Nephron (organoid): ENCODE measurements around the gene BMPR1A.

Source experiments
- H3K27ac Mint-ChIP-seq, 3 experiments: 2 replicates each; pipeline ENCODE4 v1.8.0; 2020; ENCODE audit warnings: mixed read lengths in 3 of 3, mild to moderate bottlenecking in 2 of 3, moderate library complexity in 1 of 3
- H3K27me3 Mint-ChIP-seq: 2 replicates; pipeline ENCODE4 v1.8.0; 2021; ENCODE audit warnings: low read depth, mild to moderate bottlenecking, moderate library complexity, mixed read lengths
- H3K36me3 Mint-ChIP-seq: 2 replicates; pipeline ENCODE4 v1.8.0; 2020; ENCODE audit warnings: low read depth, mixed read lengths
- H3K4me1 Mint-ChIP-seq: 2 replicates; pipeline ENCODE4 v1.8.0; 2020; ENCODE audit warnings: mixed read lengths
- H3K4me3 Mint-ChIP-seq, 3 experiments: 2 replicates each; pipeline ENCODE4 v1.8.0; 2020; ENCODE audit warnings: mild to moderate bottlenecking in 3 of 3, mixed read lengths in 3 of 3, moderate library complexity in 2 of 3
- H3K9me3 Mint-ChIP-seq: 2 replicates; pipeline ENCODE4 v1.8.0; 2020; ENCODE audit warnings: mixed read lengths
- TF ChIP-seq, protein P1 (sequence below), 3 experiments: fragments of 200-600 bp; sonication (generic); IDR thresholded peaks; one replicate each; pipeline ENCODE4 v1.5.0; 2021; ENCODE audit warnings: antibody characterized with exemption in 3 of 3; ENCODE audit not compliant: unreplicated experiment in 3 of 3

Gene BMPR1A

DNA sequence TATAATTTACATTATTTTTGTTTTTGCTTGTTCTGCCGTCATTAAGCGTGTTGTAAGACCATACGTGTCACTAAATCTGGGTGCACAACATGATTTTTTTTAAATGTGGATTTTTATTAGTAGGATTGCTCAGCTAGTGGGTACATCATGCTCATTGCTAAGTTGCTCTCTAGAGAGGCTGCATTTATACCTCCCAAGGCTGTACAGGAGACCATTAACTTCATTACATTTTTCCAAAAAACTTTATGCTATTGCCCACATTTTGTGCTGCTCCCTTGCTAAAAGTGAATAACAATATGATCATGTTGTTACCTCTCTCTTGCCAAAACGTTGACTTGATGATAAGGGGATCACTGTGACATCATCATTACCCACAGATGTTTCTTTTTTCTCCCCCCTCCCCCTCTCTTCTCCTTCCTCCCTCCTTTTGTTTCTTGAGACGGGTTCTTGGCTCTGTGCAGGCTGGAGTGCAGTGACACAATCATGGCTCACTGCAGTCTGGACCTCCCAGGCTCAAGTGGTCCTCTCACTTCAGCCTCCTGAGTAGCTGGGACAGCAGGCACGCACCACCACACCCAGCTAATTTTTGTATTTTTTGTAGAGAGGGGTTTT lies 65.1 kb downstream of the BMPR1A start:
- H3K36me3 Mint-ChIP-seq = peaks cover 6% of the 10 kb centered on the region
- peaks cover 24% of the 10 kb centered on the region for H3K4me1 Mint-ChIP-seq
- H3K4me3 Mint-ChIP-seq = no peak overlapping the region
- no peaks in the 10 kb centered on the region for H3K9me3 Mint-ChIP-seq
- no peaks in the 10 kb centered on the region for H3K27me3 Mint-ChIP-seq
- no peak overlapping the region for H3K27ac Mint-ChIP-seq
- TF ChIP-seq, protein P1, sequence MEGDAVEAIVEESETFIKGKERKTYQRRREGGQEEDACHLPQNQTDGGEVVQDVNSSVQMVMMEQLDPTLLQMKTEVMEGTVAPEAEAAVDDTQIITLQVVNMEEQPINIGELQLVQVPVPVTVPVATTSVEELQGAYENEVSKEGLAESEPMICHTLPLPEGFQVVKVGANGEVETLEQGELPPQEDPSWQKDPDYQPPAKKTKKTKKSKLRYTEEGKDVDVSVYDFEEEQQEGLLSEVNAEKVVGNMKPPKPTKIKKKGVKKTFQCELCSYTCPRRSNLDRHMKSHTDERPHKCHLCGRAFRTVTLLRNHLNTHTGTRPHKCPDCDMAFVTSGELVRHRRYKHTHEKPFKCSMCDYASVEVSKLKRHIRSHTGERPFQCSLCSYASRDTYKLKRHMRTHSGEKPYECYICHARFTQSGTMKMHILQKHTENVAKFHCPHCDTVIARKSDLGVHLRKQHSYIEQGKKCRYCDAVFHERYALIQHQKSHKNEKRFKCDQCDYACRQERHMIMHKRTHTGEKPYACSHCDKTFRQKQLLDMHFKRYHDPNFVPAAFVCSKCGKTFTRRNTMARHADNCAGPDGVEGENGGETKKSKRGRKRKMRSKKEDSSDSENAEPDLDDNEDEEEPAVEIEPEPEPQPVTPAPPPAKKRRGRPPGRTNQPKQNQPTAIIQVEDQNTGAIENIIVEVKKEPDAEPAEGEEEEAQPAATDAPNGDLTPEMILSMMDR (IDR thresholded peaks at IDR 0.05; ENCODE audit: unreplicated experiment in 3 of 3) = no peak

DNA sequence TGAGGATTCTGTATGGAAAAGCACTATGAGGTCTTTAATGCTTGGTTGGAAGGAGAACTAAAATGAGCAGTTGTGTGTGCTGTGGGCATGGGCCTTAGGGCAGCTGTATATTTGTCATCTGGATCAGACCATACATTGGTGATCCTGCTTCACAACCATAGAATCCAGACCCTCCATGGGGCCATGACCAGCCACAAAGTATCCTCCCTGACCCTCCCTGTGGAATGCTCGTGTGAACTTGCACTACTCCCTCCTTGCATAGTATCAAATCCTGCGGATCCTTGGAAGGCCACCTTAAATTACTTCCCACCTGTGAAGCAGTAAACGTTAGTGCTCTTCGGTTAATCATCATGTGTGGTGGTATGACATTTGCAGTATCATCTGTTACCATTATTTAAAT lies 67.1 kb downstream of the BMPR1A start:
- Mint-ChIP-seq H3K4me1 (peaks cover 24% of the 10 kb centered on the region), H3K27me3 (no peaks in the 10 kb centered on the region), H3K36me3 (no peaks in the 10 kb centered on the region), H3K4me3 (no peak overlapping the region), H3K9me3 (no peaks in the 10 kb centered on the region), H3K27ac (no peak overlapping the region)
- TF ChIP-seq, protein P1 (IDR thresholded peaks at IDR 0.05; ENCODE audit: unreplicated experiment in 3 of 3) = no peak

DNA sequence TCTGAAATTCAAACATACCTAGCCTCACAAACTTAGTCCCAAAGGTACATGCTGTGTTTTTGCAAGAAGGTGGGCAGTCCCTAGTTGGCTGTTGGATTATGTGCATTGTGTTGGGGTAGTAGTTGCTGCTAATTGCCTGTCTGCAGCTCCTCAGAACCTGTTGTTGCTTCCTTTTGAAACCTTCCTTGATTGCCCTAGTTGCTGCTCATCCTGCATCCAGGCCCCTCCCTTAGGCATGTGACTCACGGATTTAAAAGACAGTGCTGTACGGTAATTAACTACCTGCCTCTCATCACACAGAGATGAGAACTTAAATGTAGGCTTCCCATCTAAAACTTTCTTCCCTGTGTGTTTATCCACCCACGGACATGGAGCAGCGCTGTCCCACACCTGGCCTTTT lies 67.7 kb downstream of the BMPR1A start:
- Mint-ChIP-seq H3K9me3 (no peaks in the 10 kb centered on the region), H3K4me3 (no peak overlapping the region), H3K27me3 (no peaks in the 10 kb centered on the region), H3K36me3 (no peaks in the 10 kb centered on the region), H3K4me1 (peaks cover 24% of the 10 kb centered on the region), H3K27ac (no peak overlapping the region)
- TF ChIP-seq, protein P1 (IDR thresholded peaks at IDR 0.05; ENCODE audit: unreplicated experiment in 3 of 3) = no peak

DNA sequence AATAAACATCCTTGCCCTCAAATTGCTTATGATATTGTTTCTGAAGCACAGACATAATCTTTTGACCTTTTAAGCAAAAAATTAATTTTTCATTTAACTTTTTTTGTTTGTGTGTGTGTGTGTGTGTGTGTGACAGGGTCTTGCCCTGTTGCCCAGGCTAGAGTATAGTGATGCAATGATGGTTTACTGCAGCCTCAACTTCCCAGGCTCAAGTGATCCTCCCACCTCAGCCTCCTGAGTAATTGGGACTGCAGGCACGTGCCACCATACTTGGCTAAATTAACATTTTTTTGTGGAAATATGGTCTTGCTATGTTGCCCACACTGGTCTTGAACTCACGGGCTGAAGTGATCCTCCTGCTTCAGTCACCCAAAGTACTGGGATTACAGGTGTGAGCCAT lies 68.9 kb downstream of the BMPR1A start:
- Mint-ChIP-seq H3K27ac (no peak overlapping the region), H3K9me3 (no peaks in the 10 kb centered on the region), H3K36me3 (no peaks in the 10 kb centered on the region), H3K4me1 (peaks cover 31% of the 10 kb centered on the region), H3K4me3 (no peak overlapping the region), H3K27me3 (no peaks in the 10 kb centered on the region)
- TF ChIP-seq, protein P1 (IDR thresholded peaks at IDR 0.05; ENCODE audit: unreplicated experiment in 3 of 3) = no peak

- no peak overlapping the region for H3K27ac Mint-ChIP-seq
- no peak overlapping the region for H3K4me3 Mint-ChIP-seq
- H3K4me1 Mint-ChIP-seq = peaks cover 33% of the 10 kb centered on the region
- TF ChIP-seq, protein P1 (IDR thresholded peaks at IDR 0.05; ENCODE audit: unreplicated experiment in 3 of 3) = no peak
- no peaks in the 10 kb centered on the region for H3K9me3 Mint-ChIP-seq
- peaks cover 11% of the 10 kb centered on the region for H3K36me3 Mint-ChIP-seq
- no peaks in the 10 kb centered on the region for H3K27me3 Mint-ChIP-seq
Measured at GRCh38 chr10:86827639-86828038, 71.2 kb downstream of the BMPR1A start.

- H3K4me3 Mint-ChIP-seq = no peak overlapping the region
- TF ChIP-seq, protein P1 (IDR thresholded peaks at IDR 0.05; ENCODE audit: unreplicated experiment in 3 of 3) = no peak
- no peaks in the 10 kb centered on the region for H3K9me3 Mint-ChIP-seq
- peaks cover 11% of the 10 kb centered on the region for H3K36me3 Mint-ChIP-seq
- H3K27me3 Mint-ChIP-seq = no peaks in the 10 kb centered on the region
- peaks cover 31% of the 10 kb centered on the region for H3K4me1 Mint-ChIP-seq
- no peak overlapping the region for H3K27ac Mint-ChIP-seq
Measured at GRCh38 chr10:86828145-86828544, 71.7 kb downstream of the BMPR1A start.
